Activated CD8-positive, alpha-beta memory T cell treated with anti-CD3 and anti-CD28 coated beads, Interleukin-2, amount 50 U/mL, for 4 hours (primary cell): Measurements from ENCODE around the gene CTNNBL1.

Source experiments
- DNase-seq: peaks from one replicate; pipeline ENCODE4 v3.0.0-alpha.2; 2020

Gene CTNNBL1

DNA sequence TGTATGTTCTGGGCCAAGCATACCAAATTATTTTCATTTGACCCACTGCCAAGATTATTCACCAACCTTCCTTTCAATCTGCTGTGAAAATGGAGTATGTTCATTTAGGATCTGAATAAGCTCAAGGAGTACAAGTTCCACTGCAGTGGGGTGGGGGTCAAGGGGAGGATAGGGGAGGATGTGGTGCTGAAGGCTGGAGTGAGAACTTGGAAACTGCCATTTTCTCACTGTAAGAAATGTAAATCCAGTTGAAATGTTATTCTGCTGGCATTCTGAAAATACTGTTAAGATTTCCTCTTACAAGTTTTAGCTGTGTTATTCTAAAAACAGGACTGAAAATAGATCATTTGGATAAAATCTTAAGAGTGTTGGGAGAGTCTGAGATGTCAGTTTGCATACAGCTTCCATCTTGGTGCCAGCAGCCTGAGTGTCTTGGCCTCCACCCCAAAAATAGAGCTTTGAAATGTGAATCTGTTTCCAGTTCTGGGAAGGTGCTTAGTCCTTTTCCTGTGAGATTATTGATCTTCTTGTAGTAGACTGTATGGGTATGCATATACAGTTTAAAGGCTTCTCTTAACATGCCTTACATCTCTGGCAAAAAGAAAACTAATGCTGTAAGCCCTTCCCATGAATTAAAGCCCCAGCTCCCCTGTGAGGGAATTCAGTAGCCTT is 84.3 kb downstream of the CTNNBL1 start:
- DNase-seq: no peak

- no peak for DNase-seq
Measured at GRCh38 chr20:37781626-37782025, 87.8 kb downstream of the CTNNBL1 start.

DNA sequence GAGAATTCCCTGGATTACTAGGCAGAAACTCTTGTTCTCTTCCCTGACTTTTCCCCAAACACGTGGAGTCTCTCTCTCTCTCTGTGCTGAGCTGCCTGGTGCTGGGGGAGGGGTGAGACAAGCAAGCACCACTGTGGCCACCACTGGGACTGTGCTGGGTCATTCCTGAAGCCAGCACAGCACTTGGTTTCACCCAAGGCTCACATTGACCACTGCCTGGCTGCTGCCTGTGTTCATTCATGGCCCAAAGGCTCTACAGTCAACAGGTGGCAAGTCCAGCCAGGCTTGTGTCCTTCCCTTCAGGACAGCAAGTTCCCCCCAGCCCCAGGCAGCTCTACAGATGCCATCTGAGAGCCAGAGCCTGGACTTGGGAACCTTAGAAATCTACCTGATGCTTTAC is 92.2 kb downstream of the CTNNBL1 start:
- no peak for DNase-seq

DNA sequence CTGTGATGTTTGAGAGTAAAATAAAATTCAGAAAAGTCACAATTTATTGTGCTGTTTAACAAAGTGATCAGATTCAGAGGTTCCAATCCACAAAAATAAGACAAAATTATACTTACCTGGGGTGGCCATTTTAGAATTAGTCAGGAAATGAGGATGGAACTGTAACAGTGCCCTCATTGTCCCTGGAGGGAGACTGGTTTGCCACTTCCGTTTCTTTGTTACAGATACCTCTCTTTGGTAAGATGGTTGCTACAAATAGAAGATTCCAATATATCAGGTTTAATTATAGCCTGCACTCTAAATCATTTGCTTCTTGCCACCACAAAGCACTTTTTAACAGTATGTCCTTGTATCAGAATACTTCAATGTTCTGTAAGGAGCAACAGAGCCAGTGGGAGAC is 95.6 kb downstream of the CTNNBL1 start:
- DNase-seq: no peak

GRCh38 chr20:37790900-37791299 is 97.1 kb downstream of the CTNNBL1 start:
- no peak for DNase-seq

DNA sequence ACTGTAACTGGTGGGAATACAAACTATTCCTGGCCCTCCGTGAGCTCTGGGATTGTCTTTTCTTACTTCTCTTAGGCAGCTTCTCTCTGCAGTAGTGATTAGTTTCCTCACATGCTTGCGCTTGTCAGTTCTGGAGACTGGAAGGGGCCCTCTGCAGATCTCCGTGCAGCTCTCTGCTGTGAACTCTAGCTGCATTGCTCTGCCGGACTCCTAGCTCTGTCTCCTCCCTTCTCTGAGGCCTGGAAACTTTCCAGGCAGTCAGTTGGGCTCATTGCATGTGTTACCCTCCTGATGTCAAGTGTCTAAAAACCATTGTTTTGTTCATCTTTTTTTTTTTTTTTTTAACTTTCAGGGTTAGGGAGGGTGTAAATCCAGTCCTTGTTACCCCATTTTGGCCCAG is 102.3 kb downstream of the CTNNBL1 start:
- no peak for DNase-seq

GRCh38 chr20:37796733-37797132 is 102.9 kb downstream of the CTNNBL1 start:
- no peak for DNase-seq

- DNase-seq: no peak
Measured at GRCh38 chr20:37797669-37798175, 103.9 kb downstream of the CTNNBL1 start.

DNA sequence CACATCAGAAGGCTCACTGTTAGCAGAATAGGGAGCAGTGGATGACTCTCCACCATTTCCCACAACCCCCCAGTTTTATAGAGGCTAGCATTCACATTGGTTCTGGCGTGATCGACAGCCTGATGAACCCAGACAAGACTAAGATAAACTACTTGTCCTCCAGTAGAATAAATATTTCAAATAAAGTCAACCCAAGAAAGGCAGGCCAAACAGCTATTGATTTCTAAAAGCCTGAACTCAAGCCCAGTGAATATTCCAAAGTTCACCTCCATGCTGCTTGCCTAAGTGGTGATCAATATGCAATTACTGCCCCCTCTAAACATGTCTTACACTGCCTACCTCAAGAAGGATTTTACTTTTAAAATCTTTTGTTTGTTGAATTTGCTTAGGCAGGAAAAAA is 104.5 kb downstream of the CTNNBL1 start:
- no peak for DNase-seq

- DNase-seq: no peak
Measured at GRCh38 chr20:37800618-37801017, 106.8 kb downstream of the CTNNBL1 start.

DNA sequence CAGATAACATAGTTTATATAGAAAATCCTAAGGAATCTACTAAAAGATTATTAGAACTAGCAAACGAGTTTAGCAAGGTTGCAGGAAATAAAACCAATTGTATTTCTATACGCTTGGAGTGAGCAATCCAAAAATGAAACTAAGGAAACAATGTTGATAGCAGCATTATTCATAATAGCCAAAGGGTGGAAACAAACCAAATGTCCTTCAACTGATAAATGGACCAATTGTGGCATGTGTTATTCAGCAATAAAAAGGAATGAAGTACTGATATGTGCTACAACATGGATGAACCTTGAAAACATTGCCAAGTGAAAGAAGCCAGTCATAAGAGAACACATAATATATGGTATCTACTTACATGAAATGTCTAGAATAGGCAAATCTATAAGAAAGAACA is 108.1 kb downstream of the CTNNBL1 start:
- DNase-seq: no peak

- no peak for DNase-seq
Measured at GRCh38 chr20:37803438-37804307, 109.8 kb downstream of the CTNNBL1 start.

- DNase-seq: no peak
Measured at GRCh38 chr20:37804584-37805566, 111.0 kb downstream of the CTNNBL1 start.

DNA sequence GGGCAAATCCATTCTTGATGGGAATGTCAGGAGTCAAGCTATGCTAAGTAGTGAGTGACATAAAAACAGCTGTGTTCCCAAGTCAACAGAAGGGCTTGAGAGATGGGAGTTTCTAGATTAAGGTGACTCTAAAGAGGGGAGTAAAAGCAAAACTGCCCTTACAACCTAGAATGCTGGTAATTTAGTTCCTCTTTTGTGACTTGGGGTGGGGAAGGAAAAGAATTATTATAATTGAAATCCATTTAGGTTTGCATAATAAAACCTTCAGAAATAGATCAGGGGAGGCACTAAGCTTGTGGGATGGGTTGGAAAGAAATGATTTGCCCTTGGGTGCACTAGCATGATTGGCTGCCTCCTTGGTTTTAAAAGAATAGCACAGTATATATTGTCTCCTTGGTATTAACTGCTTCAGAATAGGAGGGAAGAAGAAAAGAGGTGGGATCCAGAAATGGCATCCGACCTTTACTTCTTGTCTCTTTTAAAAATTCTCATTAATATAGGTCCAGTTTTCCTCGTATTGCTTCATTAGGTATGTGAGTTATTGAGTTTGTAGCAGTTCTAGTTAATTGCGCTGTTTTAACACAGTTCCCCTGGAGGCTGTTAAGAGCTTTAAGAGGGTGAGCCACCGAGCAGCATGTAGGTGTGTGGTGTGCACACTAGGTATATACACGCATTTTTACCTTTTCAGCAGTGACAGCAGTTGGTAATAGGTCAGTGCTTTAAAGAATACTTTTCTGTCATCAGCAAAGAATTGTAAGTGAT is 113.8 kb downstream of the CTNNBL1 start:
- DNase-seq: no peak

DNA sequence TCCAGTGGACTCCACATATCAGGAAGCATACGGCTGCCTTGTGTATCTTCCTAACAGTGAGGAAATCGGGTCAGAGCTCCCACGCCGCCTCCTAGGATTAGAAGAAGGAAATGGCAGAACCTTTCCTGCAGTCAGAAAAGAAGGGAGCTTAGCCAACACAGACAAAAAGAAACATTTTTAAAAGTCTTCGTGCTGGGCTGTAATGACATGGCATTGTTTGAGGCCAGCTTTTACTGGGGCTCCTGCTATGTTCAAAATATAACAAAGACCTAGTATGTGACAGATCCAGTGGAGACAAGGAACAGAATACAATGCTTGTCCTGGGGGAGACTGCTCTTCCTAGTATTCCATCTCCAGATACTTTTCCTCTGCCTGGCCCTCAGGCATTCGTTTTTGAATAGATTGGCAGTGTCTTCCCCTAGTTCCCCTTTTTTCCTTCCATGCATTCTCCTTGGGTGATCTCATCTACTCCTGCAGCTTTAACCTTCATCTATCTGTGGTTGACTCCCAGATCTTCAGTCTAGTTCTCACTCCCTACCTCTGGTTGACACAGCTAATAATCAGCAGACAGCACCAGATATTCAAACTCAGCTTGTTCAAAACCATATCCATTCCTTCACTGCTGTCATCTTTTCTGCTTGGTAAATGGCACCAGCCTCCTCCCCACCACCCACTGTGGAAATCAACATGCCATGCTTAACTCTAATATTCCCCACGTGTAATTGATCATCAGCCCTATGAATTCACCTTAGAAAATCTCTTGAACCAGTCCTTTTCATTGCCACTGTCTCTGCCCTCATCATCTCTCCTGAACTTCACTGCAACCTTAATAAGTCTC is 114.6 kb downstream of the CTNNBL1 start:
- DNase-seq: no peak

- no peak for DNase-seq
Measured at GRCh38 chr20:37810027-37810426, 116.2 kb downstream of the CTNNBL1 start.

GRCh38 chr20:37816003-37816402 is 122.2 kb downstream of the CTNNBL1 start:
- no peak for DNase-seq

- no peak for DNase-seq
Measured at GRCh38 chr20:37816726-37817125, 122.9 kb downstream of the CTNNBL1 start.

DNA sequence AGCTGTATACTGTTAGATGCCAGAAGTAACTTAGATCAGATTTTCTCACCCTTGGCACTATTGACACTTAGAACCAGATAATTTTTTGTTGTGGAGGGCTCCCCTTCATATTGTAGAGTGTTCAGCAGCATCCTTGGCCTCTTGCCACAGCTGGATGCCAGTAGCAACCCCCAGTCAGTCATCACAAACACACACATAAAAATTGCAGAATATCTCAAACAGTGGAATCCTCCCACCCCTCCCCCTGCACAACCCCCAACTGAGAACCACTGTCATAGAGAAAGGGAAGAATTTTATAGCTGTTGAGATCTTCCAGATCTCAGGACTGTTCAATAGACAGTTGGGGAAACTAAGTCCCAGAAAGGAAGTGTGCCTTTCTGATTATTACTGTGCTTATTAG is 127.9 kb downstream of the CTNNBL1 start:
- no peak for DNase-seq

GRCh38 chr20:37822141-37822601 is 128.3 kb downstream of the CTNNBL1 start:
- no peak for DNase-seq
